Mucosa of gallbladder (tissue), 1 donor: ENCODE results near the gene EXOC4. TPM values are rescaled to one million over a fixed set of nuclear protein-coding genes. Genes with fewer than 3 reads are reported as not detected.

Experiments used
- DNase-seq: peaks from one replicate; pipeline ENCODE4 v3.0.0-alpha.2; 2020; ENCODE audit warnings: low spot score
- total RNA-seq: library from RNA; stranded (reverse); gene quantifications from one replicate; pipeline ENCODE4 v1.2.1, GENCODE V29; 2021
- donor health status: DM: no; HTN: no; CAD: no.

The EXOC4 gene
- total RNA-seq, 1 donor from 2014 or later, result 71.3 TPM

DNA sequence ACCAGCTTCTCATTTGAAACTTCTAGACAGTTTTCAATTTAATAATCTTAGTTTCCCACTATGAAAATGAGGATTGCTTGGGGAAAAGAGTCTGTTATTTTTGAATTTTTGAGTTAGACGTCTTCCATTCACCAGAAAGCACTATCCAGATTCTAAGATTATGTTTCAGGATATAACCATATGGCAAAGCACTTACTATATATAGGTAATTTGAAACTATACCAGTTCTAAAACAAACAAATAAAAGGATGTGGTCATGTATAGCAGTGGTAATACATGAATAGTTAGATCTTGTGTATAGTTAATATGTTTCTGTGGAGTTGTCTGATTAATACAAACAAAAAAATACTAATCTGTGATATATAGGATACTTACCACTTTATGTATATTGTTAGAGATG lies 320.0 kb downstream of the EXOC4 start:
- DNase-seq, result no peak

DNA sequence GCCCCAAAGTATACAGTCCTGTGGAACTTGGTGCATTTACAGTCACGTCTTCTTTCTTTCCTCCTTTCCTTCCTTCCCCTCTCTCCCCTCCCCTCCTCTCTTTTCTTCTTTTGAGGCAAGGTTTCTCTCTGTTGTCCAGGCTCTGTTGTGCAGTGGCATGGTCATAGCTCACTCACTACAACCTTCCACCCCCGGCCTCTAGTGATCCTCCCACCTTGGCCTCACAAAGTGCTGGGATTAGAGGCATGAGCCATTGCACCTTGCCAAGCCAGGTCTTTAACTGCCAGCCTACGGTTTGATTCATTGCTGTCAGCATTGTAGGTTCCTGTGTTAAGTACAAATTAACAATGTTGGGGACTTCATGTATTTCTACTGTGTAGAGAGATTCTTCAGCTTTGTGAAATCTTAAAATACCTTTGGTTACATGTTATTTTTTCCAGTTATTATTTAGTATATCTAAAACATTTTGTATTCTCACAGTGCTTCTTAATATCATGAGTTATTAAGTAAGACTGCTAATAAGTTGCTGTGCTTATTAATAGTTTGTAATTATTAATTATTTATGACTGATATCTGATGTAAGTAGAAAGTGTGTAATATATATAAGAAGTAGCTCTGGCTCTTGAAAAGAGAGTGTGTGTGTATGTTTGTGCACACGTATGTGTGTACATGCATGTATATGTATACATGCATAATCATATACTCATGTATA lies 320.8 kb downstream of the EXOC4 start:
- no peak for DNase-seq

GRCh38 chr7:133575726-133576440 lies 323.0 kb downstream of the EXOC4 start:
- DNase-seq, result no peak

DNA sequence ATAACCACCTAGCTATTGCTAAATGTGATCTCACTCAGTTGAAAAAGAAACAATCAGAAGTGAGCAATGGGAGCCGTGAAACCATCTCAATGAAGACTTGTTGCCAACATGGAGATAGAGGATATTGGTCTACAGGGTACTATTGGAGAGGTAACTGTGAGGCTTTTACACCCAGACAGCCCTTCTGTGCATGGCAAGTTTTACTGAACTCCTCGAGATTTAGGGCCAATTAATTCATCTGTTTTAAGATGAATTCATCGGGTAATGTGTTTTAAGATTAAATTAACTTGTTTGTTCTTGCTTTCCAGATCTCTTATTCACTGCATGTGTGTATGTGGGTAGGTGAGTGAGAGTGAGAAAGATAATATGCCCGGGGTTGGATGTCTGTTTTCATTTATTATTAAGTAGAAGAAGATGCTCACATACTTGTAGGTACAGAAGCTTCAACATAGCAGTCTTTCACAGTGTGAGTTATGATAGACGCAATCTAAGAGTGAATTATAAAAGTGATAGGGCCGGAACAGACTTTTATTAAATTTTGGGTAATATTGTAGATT lies 323.8 kb downstream of the EXOC4 start:
- no peak for DNase-seq

DNA sequence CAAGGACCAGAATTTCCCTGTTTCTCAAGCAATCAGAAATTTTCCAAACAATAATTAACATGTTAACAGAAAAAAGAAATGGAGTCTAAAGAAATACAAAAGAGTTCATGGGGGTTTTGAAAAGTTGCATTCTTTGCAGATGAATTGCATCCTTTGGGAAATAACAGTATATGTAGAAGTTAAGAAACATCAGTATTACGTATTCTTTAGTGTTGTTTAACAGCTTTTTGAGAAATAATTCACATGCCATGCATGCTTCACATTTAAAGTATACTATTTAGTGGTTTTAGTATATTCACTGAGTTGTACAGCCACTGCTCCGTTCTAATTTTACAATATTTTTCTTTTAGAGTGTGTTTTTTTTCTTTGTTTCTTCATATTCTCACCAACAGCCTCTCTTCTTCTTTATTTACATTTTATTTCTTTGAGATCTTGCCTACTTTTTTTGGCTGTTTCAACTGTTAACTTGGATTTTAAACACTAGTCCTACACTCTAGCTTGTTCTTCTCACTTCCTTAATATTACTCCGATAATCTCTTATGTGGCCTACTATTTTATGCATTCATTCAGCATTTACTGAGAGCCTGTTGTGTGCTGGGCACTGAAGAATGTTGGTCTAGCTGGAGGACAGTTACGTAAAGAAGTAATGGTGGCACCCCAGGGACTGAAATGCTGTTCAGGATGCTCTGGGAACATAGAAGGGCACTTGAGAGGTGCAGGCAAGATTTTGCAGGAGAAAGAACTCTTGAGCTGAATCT lies 330.1 kb downstream of the EXOC4 start:
- DNase-seq, result no peak

DNA sequence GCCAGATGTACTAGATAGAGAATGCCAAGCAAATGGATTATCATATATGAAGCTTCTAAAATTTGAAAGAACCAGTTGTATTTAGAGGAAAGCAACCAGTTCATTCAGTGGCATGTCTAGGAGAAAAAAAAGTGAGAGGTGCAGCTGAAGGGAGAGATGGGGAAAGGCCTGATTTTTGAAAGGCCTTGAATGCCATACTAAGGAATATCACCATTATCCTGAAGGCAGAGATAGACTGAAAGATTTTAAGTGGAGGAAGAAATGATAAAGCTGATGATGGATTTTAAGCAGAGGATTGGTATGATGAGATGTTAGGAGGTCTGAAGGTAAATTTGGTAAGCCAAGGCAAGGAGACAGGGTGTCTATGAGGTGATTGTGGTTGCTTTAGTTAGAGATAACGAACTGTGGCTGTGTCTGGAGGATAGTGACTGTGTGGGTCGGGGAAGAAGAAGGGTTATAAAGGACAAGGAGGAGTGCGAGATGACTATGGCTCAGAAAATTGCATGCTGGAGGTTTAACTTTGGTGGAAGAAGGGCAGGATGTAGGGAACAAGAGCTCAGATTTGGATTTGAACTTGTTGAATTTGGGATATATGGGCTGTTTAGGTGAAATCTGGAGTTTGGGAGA lies 330.8 kb downstream of the EXOC4 start:
- no peak for DNase-seq

GRCh38 chr7:133584956-133585668 lies 332.2 kb downstream of the EXOC4 start:
- DNase-seq, result no peak

DNA sequence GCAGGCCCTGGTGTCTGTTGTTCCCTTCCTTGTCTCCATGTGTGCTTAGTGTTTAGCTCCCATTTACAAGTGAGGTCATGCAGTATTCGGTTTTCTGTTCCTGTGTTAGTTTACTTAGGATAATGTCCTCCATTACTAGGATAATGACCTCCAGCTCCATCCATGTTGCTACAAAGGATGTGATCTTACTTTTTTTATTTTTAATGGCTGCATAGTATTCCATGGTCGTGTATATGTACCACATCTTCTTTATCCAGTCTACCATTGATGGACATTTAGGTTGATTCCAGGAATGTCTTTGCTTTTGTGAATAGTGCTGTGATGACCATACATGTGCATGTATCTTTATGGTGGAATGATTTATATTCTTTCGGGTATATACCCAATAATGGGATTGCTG lies 333.4 kb downstream of the EXOC4 start:
- no peak for DNase-seq

- no peak for DNase-seq
Observed at GRCh38 chr7:133587903-133588302, 335.0 kb downstream of the EXOC4 start.

GRCh38 chr7:133590795-133591194 lies 337.9 kb downstream of the EXOC4 start:
- no peak for DNase-seq

DNA sequence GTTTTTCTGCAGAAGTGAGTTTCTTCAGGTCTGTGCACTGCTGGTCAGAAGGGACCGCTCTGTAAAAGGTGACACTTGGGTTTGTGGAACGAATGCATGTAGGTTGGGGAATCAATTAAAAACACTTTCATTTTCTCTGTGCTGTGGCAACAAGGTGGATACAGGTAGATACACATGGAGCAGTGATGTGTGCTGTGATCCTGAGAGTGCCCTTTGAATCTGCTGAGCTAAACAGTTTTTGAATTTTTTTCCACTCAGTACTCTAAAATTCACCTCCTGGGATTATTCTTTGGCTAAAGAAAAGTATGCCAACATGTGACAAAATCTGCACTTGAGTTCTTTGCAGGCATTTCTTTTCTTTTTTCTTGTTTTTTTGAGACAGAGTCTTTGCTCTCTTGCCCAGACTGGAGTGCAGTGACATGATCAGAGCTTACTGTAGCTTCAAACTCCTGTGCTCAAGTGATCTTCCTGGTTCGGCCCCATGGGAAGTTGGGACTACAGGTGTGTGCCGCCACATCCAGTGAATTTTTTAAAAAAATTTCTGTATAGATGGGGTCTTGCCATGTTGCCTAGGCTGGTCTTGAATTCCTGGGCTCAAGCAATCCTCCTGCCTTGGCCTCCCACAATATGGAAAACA lies 338.9 kb downstream of the EXOC4 start:
- DNase-seq, result no peak

DNA sequence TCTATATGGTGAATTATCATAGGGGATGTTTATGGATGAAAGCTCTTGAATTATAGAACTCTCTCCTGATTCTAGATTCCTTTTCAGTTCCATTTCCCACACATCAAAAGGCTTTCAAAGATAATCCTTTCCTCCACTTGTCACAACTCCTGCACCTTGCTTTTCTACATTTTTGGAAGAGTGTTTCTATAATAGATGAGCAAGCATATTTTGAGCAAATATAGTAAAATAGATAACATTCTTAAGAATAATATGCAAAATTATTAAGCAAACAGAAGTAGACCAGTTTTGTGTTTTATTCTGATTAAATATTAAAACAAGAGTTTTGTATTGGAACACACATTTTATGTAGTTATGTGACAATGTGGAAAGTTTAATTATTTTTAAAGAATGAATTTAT lies 340.7 kb downstream of the EXOC4 start:
- no peak for DNase-seq

DNA sequence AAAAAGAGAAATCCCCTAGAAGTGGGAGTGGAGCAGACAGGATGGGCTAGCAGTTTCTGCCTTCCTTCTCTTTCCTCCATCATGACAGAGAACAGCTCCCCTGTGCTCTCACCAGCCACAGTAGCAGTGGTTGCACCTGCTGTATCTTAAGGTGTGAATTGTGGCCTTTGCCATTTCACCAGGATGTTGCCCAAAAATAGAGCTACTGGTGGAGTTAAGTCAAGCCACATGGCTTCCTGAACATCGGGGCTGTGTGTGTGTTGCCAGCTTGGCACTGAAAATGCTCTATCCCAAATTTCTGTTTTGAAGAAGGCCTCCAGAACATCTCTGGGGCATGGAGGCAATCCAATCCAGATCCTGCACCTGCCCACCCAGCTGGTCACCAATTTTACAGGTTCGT lies 348.7 kb downstream of the EXOC4 start:
- DNase-seq, result no peak

DNA sequence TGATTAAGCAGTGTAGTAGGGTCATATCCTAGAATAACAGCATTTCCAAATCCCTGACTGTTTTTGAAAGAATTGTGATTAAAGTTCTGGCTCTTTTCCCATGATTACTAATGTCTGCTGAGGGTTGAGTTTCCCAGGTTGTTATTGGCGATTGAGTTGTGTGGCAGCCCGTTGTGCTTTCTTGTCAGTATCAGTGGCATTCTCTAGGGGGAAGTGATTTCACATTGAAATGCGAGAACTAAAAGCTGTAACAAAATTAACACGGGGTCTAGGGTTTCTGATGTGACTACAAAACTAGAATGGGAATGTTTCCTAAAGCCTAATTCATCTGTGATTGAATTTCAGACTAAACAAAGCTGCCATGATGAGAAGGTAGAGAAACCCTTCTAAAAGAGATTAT lies 349.4 kb downstream of the EXOC4 start:
- no peak for DNase-seq

DNA sequence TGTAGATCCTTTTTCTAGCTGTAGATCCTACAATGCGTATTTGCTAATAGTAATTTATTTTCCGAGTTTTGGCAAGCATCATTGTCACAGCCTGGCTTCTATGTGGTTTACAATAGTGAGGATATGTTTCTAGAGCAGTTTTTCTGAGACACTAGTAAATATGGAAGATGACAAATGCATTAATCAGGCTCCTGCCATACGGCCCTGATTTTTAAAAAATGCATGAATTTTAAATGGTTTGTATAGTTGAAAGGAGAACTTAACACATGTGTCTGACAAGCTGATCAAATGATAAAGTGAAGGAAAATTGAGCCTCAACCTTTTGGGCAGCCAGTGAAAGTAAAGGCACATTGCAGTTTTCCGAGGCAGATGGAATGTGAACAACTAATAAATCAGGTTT lies 354.1 kb downstream of the EXOC4 start:
- no peak for DNase-seq

GRCh38 chr7:133609806-133610205 lies 356.9 kb downstream of the EXOC4 start:
- DNase-seq, result no peak

DNA sequence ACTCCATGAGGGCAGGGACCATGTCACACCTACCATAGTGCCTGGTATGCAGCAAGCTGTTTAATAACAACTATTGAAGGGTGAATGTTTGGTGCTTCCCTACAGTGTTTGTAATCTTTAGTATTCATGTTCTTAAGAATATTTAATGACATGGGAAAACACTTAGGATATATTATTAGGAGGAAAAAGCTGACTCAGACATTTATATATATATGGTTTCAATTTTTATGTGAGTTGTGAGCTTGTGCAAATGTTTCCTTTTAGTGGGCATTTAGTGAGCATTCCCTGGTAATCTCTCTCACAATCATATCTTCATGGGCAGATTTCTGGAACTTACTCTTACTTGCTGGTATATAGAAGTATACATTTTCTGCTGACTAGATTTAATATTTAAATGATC lies 359.1 kb downstream of the EXOC4 start:
- DNase-seq, result no peak

- no peak for DNase-seq
Observed at GRCh38 chr7:133613250-133613790, 360.4 kb downstream of the EXOC4 start.

- no peak for DNase-seq
Observed at GRCh38 chr7:133614251-133614650, 361.4 kb downstream of the EXOC4 start.

- DNase-seq, result no peak
Observed at GRCh38 chr7:133618970-133619369, 366.1 kb downstream of the EXOC4 start.

DNA sequence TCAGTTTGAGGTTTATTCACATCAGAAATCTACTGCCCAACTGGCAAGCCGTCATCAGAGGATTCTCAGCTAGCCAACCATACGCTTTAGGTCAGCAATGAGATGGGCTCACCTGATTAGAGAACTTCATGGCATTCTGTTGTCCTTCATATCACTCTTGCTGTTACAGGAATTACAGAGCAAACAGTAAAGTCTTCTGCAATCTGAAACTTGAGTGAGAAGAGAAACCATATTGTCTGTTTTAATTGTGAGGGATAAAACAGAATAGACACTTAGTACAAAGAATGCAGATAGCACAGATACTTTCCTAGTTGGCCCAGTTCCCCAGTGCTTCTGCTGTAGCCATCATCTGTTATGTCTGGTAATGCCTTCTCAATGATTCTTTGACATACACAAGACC lies 366.6 kb downstream of the EXOC4 start:
- DNase-seq, result no peak
